ENCODE data around the gene CAB39L.

- TF ChIP-seq CTCF (conservative IDR thresholded peaks at IDR 0.05; ENCODE audit: low read depth in 2 of 2) (no peak), POLR2AphosphoS5 (IDR thresholded peaks at IDR 0.05; ENCODE audit: low read depth) (no peak), EZH2 (IDR thresholded peaks at IDR 0.05; ENCODE audit: low read depth, unreplicated experiment) (no peak), JUNB (IDR thresholded peaks at IDR 0.05; ENCODE audit: unreplicated experiment) (no peak), EZH2phosphoT487 (IDR thresholded peaks at IDR 0.05; ENCODE audit: unreplicated experiment) (no peak), CREB1 (CRISPR knock-in tag; IDR thresholded peaks at IDR 0.05; ENCODE audit: low read depth) (no peak), NANOG (IDR thresholded peaks at IDR 0.05; ENCODE audit: borderline replicate concordance) (no peak), ZNF114 (CRISPR knock-in tag; IDR thresholded peaks at IDR 0.05) (no peak), ZNF331 (CRISPR knock-in tag; IDR thresholded peaks at IDR 0.05; ENCODE audit: low read depth) (no peak), STAT1 (IDR thresholded peaks at IDR 0.05; ENCODE audit: unreplicated experiment) (no peak)
- TF ChIP-seq, protein P1, sequence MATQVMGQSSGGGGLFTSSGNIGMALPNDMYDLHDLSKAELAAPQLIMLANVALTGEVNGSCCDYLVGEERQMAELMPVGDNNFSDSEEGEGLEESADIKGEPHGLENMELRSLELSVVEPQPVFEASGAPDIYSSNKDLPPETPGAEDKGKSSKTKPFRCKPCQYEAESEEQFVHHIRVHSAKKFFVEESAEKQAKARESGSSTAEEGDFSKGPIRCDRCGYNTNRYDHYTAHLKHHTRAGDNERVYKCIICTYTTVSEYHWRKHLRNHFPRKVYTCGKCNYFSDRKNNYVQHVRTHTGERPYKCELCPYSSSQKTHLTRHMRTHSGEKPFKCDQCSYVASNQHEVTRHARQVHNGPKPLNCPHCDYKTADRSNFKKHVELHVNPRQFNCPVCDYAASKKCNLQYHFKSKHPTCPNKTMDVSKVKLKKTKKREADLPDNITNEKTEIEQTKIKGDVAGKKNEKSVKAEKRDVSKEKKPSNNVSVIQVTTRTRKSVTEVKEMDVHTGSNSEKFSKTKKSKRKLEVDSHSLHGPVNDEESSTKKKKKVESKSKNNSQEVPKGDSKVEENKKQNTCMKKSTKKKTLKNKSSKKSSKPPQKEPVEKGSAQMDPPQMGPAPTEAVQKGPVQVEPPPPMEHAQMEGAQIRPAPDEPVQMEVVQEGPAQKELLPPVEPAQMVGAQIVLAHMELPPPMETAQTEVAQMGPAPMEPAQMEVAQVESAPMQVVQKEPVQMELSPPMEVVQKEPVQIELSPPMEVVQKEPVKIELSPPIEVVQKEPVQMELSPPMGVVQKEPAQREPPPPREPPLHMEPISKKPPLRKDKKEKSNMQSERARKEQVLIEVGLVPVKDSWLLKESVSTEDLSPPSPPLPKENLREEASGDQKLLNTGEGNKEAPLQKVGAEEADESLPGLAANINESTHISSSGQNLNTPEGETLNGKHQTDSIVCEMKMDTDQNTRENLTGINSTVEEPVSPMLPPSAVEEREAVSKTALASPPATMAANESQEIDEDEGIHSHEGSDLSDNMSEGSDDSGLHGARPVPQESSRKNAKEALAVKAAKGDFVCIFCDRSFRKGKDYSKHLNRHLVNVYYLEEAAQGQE (IDR thresholded peaks at IDR 0.05; ENCODE audit: unreplicated experiment), result no peak
- TF ChIP-seq, protein P2, sequence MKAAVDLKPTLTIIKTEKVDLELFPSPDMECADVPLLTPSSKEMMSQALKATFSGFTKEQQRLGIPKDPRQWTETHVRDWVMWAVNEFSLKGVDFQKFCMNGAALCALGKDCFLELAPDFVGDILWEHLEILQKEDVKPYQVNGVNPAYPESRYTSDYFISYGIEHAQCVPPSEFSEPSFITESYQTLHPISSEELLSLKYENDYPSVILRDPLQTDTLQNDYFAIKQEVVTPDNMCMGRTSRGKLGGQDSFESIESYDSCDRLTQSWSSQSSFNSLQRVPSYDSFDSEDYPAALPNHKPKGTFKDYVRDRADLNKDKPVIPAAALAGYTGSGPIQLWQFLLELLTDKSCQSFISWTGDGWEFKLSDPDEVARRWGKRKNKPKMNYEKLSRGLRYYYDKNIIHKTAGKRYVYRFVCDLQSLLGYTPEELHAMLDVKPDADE (IDR thresholded peaks at IDR 0.05), result no peak
- TF ChIP-seq, protein P3, sequence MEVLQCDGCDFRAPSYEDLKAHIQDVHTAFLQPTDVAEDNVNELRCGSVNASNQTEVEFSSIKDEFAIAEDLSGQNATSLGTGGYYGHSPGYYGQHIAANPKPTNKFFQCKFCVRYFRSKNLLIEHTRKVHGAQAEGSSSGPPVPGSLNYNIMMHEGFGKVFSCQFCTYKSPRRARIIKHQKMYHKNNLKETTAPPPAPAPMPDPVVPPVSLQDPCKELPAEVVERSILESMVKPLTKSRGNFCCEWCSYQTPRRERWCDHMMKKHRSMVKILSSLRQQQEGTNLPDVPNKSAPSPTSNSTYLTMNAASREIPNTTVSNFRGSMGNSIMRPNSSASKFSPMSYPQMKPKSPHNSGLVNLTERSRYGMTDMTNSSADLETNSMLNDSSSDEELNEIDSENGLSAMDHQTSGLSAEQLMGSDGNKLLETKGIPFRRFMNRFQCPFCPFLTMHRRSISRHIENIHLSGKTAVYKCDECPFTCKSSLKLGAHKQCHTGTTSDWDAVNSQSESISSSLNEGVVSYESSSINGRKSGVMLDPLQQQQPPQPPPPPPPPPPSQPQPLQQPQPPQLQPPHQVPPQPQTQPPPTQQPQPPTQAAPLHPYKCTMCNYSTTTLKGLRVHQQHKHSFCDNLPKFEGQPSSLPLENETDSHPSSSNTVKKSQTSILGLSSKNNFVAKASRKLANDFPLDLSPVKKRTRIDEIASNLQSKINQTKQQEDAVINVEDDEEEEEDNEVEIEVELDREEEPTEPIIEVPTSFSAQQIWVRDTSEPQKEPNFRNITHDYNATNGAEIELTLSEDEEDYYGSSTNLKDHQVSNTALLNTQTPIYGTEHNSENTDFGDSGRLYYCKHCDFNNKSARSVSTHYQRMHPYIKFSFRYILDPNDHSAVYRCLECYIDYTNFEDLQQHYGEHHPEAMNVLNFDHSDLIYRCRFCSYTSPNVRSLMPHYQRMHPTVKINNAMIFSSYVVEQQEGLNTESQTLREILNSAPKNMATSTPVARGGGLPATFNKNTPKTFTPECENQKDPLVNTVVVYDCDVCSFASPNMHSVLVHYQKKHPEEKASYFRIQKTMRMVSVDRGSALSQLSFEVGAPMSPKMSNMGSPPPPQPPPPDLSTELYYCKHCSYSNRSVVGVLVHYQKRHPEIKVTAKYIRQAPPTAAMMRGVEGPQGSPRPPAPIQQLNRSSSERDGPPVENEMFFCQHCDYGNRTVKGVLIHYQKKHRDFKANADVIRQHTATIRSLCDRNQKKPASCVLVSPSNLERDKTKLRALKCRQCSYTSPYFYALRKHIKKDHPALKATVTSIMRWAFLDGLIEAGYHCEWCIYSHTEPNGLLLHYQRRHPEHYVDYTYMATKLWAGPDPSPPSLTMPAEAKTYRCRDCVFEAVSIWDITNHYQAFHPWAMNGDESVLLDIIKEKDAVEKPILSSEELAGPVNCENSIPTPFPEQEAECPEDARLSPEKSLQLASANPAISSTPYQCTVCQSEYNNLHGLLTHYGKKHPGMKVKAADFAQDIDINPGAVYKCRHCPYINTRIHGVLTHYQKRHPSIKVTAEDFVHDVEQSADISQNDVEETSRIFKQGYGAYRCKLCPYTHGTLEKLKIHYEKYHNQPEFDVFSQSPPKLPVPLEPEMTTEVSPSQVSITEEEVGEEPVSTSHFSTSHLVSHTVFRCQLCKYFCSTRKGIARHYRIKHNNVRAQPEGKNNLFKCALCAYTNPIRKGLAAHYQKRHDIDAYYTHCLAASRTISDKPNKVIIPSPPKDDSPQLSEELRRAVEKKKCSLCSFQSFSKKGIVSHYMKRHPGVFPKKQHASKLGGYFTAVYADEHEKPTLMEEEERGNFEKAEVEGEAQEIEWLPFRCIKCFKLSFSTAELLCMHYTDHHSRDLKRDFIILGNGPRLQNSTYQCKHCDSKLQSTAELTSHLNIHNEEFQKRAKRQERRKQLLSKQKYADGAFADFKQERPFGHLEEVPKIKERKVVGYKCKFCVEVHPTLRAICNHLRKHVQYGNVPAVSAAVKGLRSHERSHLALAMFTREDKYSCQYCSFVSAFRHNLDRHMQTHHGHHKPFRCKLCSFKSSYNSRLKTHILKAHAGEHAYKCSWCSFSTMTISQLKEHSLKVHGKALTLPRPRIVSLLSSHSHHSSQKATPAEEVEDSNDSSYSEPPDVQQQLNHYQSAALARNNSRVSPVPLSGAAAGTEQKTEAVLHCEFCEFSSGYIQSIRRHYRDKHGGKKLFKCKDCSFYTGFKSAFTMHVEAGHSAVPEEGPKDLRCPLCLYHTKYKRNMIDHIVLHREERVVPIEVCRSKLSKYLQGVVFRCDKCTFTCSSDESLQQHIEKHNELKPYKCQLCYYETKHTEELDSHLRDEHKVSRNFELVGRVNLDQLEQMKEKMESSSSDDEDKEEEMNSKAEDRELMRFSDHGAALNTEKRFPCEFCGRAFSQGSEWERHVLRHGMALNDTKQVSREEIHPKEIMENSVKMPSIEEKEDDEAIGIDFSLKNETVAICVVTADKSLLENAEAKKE (CRISPR knock-in tag; IDR thresholded peaks at IDR 0.05), result no peak
These were observed 67.7 kb downstream of the CAB39L start for GRCh38 chr13:49376121-49376520.

Measured in GM23338 (cell line).